Anterior cingulate cortex (tissue), 58 donors: ENCODE measurements around the gene SH2D1B.
A peak's percentile ranks its signal among the peaks of the same experiment; 100 is the strongest.
"Not testable (repeated sequence)": the region's sequence is repeated elsewhere in the genome, so short reads cannot be mapped to it uniquely, and the experiment has no call there.

Experiments used
- DNase-seq, 58 donors: peaks; one replicate each; lab custom pipeline; 2025; lab: John Stamatoyannopoulos, UW

SH2D1B gene

GRCh38 chr1:162366149-162366548, 45.8 kb downstream of the SH2D1B start:
- DNase-seq = peak in 7 of 58 donors; percentile 8 to 27 (median 14)

GRCh38 chr1:162365284-162366020, 46.5 kb downstream of the SH2D1B start:
- DNase-seq = no peak

DNA sequence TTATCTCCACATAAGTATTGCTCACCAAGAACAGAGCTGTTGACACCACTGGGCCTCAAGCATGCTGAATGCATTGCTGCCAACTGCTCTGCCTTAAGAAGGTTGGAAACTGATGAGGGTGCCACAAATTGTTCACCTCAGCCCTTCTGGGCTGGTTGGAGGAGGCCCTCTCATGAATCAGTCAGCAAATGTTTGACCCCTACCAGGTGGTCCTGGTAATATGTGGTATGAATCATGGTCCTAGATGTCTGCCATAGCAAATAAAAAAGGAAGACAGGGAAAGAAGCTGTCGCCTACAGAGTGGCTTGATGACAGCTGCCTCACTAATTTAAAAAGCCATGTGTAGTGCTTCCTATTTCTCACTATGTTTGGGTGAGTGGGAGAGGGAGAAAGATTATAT, 47.4 kb downstream of the SH2D1B start:
- no peak for DNase-seq

GRCh38 chr1:162363823-162364222, 48.1 kb downstream of the SH2D1B start:
- no peak for DNase-seq

DNA sequence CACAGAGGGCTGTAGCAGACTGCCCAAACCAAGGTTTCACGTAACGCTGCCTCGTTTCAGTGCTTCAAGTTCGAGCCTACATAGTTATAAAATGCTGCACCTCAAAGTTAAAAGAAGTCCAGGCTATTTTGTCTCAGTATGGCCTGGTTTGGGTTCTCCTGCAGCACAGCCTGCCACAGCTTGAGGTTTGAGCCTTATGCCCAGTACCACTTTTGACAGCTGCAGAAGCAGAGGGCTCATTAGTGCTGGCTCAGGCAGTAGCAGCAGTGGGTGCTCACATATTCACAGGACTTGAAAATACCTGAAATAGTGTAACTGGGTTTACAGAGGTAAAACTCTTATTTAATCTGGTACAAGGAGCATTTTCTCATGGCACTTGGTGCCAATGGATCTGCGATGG, 50.6 kb downstream of the SH2D1B start:
- DNase-seq = no peak

- DNase-seq = no peak
Measured at GRCh38 chr1:162360874-162361260, 51.1 kb downstream of the SH2D1B start.

DNA sequence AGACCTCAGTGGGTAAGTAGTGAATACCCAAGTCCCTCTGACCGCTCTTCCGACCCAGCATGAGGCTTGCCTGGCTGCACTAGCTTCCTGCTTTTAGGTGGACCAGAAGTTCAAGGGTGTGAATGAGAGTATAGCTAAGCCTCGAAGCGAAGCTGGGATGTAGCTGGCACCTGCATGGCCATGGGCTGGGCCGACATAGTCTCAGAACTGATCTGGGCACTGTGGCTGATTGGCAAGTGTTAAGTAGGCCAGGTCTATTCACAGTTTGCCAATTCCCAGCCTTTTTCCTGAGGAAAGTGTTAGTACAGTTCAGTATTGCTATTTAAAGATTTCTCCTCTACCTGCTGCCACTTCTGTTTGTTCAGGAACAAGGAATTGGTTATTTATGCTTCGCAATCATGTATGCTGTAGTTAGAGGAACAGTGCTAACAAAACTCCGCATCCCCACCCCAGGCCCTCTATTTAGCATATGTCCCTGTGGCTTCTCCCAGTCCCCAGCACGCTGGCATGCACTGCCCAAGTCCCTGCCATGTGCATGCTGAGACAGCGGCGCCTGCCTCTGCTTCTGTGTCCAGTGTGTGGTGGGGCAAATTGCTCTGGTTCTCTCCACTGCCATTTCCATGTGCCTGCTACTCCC, 51.6 kb downstream of the SH2D1B start:
- peak in 1 of 58 donors; percentile 15 for DNase-seq

GRCh38 chr1:162359523-162360236, 52.3 kb downstream of the SH2D1B start:
- DNase-seq = no peak

DNA sequence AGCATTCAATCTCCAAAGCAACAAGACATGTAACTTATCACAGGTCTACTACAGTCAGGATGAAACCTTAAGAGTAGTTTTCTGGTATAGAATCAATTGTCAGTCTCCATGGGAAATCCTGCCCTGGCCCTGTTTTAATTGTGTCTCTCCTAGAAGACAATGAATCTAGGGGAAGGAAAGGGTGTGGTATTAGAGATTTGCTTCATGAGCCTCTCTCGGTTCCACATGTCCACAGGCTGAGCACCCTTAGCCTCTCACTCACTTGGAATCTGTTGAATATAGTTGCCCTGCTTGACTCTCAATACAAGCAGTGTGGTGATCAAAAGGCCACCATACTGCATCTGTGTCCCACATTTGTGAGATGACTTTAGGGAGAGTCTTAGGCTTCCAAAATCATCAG, 53.0 kb downstream of the SH2D1B start:
- no peak for DNase-seq

GRCh38 chr1:162357681-162358266, 54.2 kb downstream of the SH2D1B start:
- DNase-seq = no peak

DNA sequence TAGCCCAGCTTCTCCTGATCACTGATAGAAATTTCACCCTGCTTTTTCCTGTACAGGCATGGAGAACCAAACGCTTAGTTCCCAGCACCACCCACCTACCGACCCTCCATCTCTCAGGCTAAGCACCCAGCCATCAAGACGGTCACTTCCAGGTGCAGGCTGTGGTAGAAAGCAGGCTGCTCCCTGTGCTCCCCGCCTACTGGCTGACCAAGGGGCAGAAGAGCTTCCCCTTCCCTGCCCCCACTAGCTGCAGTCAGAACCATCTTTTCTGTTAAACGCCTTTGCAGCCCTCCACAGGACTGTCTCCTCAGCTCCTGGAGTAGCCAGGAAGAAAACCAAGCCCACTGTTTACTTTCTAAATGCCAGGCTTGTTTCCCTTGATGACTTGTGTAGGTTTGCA, 58.2 kb downstream of the SH2D1B start:
- no peak for DNase-seq

DNA sequence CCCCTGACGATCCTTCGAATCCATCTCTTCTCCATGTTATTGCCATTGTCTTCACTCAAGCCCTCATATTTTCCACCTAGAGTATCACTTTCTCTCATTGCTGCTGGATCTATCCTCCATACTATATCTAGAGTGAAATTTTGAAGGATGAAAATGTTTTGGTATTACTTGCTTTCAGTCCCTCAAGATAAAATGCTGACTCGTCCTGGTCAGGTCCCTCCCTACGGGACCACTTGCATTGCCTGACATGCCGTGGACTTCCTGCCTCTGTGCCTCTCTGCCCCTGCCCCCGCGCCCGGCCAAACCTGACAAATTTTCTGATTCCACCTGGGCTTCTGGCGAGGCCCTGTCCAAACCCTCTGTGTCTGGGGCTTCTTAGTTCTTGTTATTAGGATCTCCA, 58.9 kb downstream of the SH2D1B start:
- DNase-seq = no peak

GRCh38 chr1:162351874-162352273, 60.1 kb downstream of the SH2D1B start:
- DNase-seq = not testable (repeated sequence)

- DNase-seq = no peak
Measured at GRCh38 chr1:162351246-162351842, 60.6 kb downstream of the SH2D1B start.

DNA sequence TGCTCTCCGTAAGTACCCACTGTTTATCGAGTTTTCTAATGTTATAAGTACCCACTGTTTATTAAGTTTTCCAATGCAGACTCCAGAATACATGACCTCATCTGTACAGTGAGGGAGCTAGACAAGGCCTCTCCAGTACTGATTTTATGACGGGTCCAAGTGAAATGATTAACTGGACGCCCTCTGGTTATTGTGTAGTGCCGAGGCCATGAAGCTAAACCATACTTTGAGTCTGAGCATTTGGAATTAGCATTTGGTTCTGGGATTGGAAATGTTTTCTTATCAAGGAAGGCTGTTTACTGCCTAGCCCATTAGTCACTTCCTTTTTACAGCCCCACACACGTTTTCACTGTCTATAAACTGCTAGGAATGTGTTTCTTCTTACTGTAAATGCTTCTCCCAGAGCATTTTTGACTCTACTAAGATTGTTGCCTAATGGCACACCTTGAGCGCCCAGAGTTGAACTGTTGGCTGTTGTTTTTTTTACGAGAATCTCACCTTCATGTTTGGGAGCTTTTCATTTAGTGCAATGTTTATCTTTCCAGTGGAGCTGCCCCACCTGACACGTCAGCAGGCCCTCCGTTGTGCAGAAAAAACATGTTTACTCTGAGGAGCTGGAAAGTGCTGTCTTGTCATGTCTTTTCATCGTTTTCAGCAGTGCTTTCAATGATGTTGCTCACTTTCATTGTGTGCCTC, 62.2 kb downstream of the SH2D1B start:
- DNase-seq = no peak

DNA sequence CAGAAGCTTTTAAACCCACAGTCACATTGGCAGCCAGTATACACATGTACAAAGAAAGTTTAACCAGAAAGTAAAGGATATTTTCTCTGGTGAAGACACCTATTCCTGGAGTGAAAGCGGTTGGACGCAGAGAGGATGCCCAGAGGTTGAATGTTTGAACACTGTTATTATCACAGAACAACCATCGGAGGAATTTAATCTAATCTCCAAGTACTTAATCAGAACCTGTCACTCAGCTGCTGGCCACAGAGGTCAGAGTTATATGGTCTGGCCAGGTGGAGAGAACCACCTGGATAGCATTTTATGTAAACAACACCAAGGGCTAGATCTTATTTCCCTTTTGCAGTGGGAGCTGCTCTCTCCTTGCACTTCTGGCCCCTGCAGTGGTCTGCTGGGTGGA, 64.7 kb downstream of the SH2D1B start:
- DNase-seq = no peak
